Breast epithelium (tissue), 4 donors: ENCODE data around the gene S100A1. TPM values are rescaled to one million over a fixed set of nuclear protein-coding genes. Genes with fewer than 3 reads are reported as not detected.
"Not testable (repeated sequence)": the region's sequence is repeated elsewhere in the genome, so short reads cannot be mapped to it uniquely, and the experiment has no call there.

Source experiments
- DNase-seq, 2 donors: peaks; one replicate each; pipeline ENCODE4 v3.0.0-alpha.2; 2019; ENCODE audit warnings: low spot score in 2 of 2
- H3K27ac ChIP-seq, 2 donors: fragments of 200-600 bp; sonication (generic) in 1 of 2; one replicate each; pipeline ENCODE4 v1.5.1; 2016 to 2019; ENCODE audit warnings: mild to moderate bottlenecking in 1 of 2
- H3K27me3 ChIP-seq, 2 donors: fragments of 200-600 bp; sonication (generic) in 1 of 2; one replicate each; pipeline versions ENCODE4 v1.5.1 to v1.6.0; 2017 to 2019; ENCODE audit warnings: control low read depth in 1 of 2, mild to moderate bottlenecking in 1 of 2
- H3K36me3 ChIP-seq: fragments of 200-600 bp; one replicate; pipeline ENCODE4 v1.5.1; 2019
- H3K4me1 ChIP-seq, 2 donors: fragments of 200-600 bp; sonication (generic); one replicate each; pipeline ENCODE4 v1.5.1; 2016 to 2019; ENCODE audit warnings: control low read depth in 1 of 2
- H3K4me3 ChIP-seq, 3 donors: fragments of 200-600 bp; sonication (generic); 1 replicate in 2 of 3; 2 replicates in 1 of 3; pipeline ENCODE4 v1.5.1; 2016 to 2019; ENCODE audit warnings: mild to moderate bottlenecking in 3 of 3, moderate library complexity in 2 of 3
- H3K9me3 ChIP-seq, 2 donors: fragments of 200-600 bp; sonication (generic) in 1 of 2; one replicate each; pipeline ENCODE4 v1.5.1; 2016 to 2019; ENCODE audit warnings: control low read depth in 1 of 2
- CTCF ChIP-seq, 3 donors: fragments of 450-650 bp; IDR thresholded peaks; one replicate each; pipeline ENCODE4 v1.5.1; 2016 to 2017; ENCODE audit warnings: antibody characterized with exemption in 3 of 3, mild to moderate bottlenecking in 3 of 3, moderate library complexity in 3 of 3
- POLR2A ChIP-seq: fragments of 450-650 bp; IDR thresholded peaks from one replicate; pipeline ENCODE4 v1.6.1; 2016; ENCODE audit warnings: antibody characterized with exemption, mild to moderate bottlenecking, moderate library complexity
- POLR2AphosphoS5 ChIP-seq, 3 donors: sonication (generic); formaldehyde crosslinking; IDR thresholded peaks; one replicate each; pipeline ENCODE4 v1.6.1; 2017; ENCODE audit warnings: antibody characterized with exemption in 3 of 3
- intact Hi-C: fragments of 100-400 bp; cut with DNase I; formaldehyde crosslinking; loops from one replicate; pipeline ENCODE4 v1.15.1; 2023; ENCODE audit warnings: low total_unique reads
- total RNA-seq, 3 donors: library from RNA; depleted of rRNA; stranded (reverse); fragments of >200 nt; gene quantifications; one replicate each; pipeline ENCODE4 v1.1.0, GENCODE V29; 2016

S100A1 gene
- total RNA-seq, 3 donors from 2014 or later = 6.1 to 40.0 (median 28.5) TPM

GRCh38 chr1:153636312-153636711, 8.1 kb downstream of the S100A1 start:
- TF ChIP-seq POLR2A (no peak), CTCF (IDR thresholded peaks at IDR 0.05) (no peak), POLR2AphosphoS5 (IDR thresholded peaks at IDR 0.05) (no peak)
- no peak overlapping the region for H3K4me3 ChIP-seq
- intact Hi-C loops = no loop called here
- H3K36me3 ChIP-seq = no peaks in the 10 kb centered on the region
- H3K9me3 ChIP-seq = no peaks in the 10 kb centered on the region
- DNase-seq = no peak
- no peak overlapping the region for H3K27ac ChIP-seq
- no peaks in the 10 kb centered on the region for H3K4me1 ChIP-seq
- H3K27me3 ChIP-seq = no peaks in the 10 kb centered on the region

GRCh38 chr1:153638261-153638660, 10.0 kb downstream of the S100A1 start:
- H3K9me3 ChIP-seq = no peaks in the 10 kb centered on the region
- no peaks in the 10 kb centered on the region for H3K4me1 ChIP-seq
- DNase-seq = no peak
- no peak overlapping the region for H3K4me3 ChIP-seq
- H3K27me3 ChIP-seq = no peaks in the 10 kb centered on the region
- H3K36me3 ChIP-seq = no peaks in the 10 kb centered on the region
- H3K27ac ChIP-seq = no peak overlapping the region
- intact Hi-C loops = no loop called here
- TF ChIP-seq CTCF (IDR thresholded peaks at IDR 0.05) (no peak), POLR2AphosphoS5 (IDR thresholded peaks at IDR 0.05) (no peak), POLR2A (no peak)

GRCh38 chr1:153639280-153639679, 11.0 kb downstream of the S100A1 start:
- Histone ChIP-seq H3K9me3 (no peaks in the 10 kb centered on the region), H3K4me1 (no peaks in the 10 kb centered on the region), H3K36me3 (no peaks in the 10 kb centered on the region), H3K27ac (no peak overlapping the region), H3K4me3 (no peak overlapping the region), H3K27me3 (no peaks in the 10 kb centered on the region)
- intact Hi-C loops = no loop called here
- no peak for DNase-seq
- TF ChIP-seq POLR2AphosphoS5 (IDR thresholded peaks at IDR 0.05) (no peak), CTCF (IDR thresholded peaks at IDR 0.05) (no peak), POLR2A (no peak)

- H3K36me3 ChIP-seq, H3K27me3 ChIP-seq, DNase-seq, H3K9me3 ChIP-seq, intact Hi-C loops, H3K4me3 ChIP-seq, H3K4me1 ChIP-seq: not testable (repeated sequence)
- peak overlapping the region in 1 of 2 donors; percentile 0 for H3K27ac ChIP-seq
Measured at GRCh38 chr1:153640213-153640612, 12.0 kb downstream of the S100A1 start.

GRCh38 chr1:153640861-153641260, 12.6 kb downstream of the S100A1 start:
- TF ChIP-seq POLR2A (no peak), CTCF (IDR thresholded peaks at IDR 0.05) (no peak), POLR2AphosphoS5 (IDR thresholded peaks at IDR 0.05) (no peak)
- no peaks in the 10 kb centered on the region for H3K4me1 ChIP-seq

GRCh38 chr1:153642161-153642560, 13.9 kb downstream of the S100A1 start:
- DNase-seq = no peak
- Histone ChIP-seq H3K4me3 (no peak overlapping the region), H3K4me1 (no peaks in the 10 kb centered on the region), H3K36me3 (no peaks in the 10 kb centered on the region), H3K27ac (peak overlapping the region in 1 of 2 donors; percentile 28), H3K27me3 (no peaks in the 10 kb centered on the region), H3K9me3 (no peaks in the 10 kb centered on the region)
- TF ChIP-seq CTCF (IDR thresholded peaks at IDR 0.05) (no peak), POLR2A (no peak), POLR2AphosphoS5 (IDR thresholded peaks at IDR 0.05) (no peak)
- intact Hi-C loops = loop anchor here (1.0 kb wide), 1 partner anchor 23 kb away; no protein-coding TSS in a partner anchor

More at GRCh38 chr1:153640861-153641260, 12.6 kb downstream of the S100A1 start:
- no peaks in the 10 kb centered on the region for H3K9me3 ChIP-seq
- no peaks in the 10 kb centered on the region for H3K36me3 ChIP-seq
- no peaks in the 10 kb centered on the region for H3K27me3 ChIP-seq
- H3K27ac ChIP-seq = peak overlapping the region in 1 of 2 donors; percentile 0
- DNase-seq = no peak
- H3K4me3 ChIP-seq = no peak overlapping the region
- intact Hi-C loops = no loop called here
